Fibroblast of villous mesenchyme (primary cell): ENCODE measurements around the gene CLEC16A. TPM values are rescaled to one million over a fixed set of nuclear protein-coding genes. Genes with fewer than 3 reads are reported as not detected.
A peak's percentile ranks its signal among the peaks of the same experiment; 100 is the strongest.

Source experiments
- DNase-seq: peaks from one replicate; pipeline ENCODE4 v3.0.0-alpha.2; 2010; ENCODE audit warnings: low read depth
- H3K4me3 ChIP-seq: 2 replicates; pipeline ENCODE4 v1.5.1; 2011; ENCODE audit warnings: low read depth, mild to moderate bottlenecking, low read length
- total RNA-seq: library from RNA; depleted of rRNA; stranded (reverse); fragments of >200 nt; gene quantifications from 2 replicates; pipeline ENCODE4 v1.2.3, GENCODE V29; 2012
- TF ChIP-seq, protein P1 (sequence below): IDR thresholded peaks from 2 replicates; pipeline ENCODE4 v1.5.1; 2012; ENCODE audit warnings: low read depth, mild to moderate bottlenecking, low read length; ENCODE audit not compliant: insufficient read depth

Gene CLEC16A
- total RNA-seq, 1 donor = 32.4 TPM

DNA sequence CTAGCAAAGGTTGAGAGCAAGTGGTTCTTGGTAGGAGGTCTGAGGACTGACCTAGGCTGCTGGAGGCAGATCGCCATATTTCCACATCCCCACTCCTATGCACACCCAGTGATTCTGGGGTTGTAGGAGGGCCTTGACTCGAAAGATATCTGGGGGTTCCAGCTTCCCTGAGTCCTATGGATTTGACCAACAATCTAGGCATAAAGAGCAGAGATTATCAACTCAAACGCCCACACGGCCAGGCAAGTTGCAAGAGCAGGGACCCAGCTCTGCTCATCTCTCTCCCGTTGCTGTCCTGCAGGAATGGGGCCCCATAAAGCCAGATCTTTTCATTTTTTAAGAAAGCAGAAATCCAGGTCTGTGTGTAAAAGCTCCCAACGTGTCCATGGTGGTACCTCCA is 217.1 kb downstream of the CLEC16A start:
- H3K4me3 ChIP-seq = no peak overlapping the region
- no peak for DNase-seq
- TF ChIP-seq, protein P1, sequence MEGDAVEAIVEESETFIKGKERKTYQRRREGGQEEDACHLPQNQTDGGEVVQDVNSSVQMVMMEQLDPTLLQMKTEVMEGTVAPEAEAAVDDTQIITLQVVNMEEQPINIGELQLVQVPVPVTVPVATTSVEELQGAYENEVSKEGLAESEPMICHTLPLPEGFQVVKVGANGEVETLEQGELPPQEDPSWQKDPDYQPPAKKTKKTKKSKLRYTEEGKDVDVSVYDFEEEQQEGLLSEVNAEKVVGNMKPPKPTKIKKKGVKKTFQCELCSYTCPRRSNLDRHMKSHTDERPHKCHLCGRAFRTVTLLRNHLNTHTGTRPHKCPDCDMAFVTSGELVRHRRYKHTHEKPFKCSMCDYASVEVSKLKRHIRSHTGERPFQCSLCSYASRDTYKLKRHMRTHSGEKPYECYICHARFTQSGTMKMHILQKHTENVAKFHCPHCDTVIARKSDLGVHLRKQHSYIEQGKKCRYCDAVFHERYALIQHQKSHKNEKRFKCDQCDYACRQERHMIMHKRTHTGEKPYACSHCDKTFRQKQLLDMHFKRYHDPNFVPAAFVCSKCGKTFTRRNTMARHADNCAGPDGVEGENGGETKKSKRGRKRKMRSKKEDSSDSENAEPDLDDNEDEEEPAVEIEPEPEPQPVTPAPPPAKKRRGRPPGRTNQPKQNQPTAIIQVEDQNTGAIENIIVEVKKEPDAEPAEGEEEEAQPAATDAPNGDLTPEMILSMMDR = no peak

DNA sequence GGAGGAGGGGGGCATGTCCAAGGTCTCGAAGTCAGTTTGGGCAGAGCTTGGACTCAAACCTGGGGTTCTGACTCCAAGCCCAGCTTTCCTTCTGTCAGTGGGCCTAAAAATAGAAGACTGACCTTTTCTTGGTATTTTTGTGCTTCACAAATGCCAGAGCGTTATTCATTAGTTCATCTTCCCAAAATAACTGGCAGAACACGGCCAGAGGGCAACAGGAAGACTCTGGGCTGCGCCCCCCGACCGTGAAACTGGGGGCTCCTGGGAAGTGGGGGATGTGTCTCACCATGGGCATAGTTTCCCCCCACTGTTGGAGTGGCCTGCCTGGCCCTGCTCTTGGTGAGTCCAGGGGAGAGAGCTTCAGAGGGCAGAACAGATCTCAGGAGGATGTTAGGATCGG is 217.6 kb downstream of the CLEC16A start:
- TF ChIP-seq, protein P1 = no peak
- DNase-seq = no peak
- H3K4me3 ChIP-seq = no peak overlapping the region

DNA sequence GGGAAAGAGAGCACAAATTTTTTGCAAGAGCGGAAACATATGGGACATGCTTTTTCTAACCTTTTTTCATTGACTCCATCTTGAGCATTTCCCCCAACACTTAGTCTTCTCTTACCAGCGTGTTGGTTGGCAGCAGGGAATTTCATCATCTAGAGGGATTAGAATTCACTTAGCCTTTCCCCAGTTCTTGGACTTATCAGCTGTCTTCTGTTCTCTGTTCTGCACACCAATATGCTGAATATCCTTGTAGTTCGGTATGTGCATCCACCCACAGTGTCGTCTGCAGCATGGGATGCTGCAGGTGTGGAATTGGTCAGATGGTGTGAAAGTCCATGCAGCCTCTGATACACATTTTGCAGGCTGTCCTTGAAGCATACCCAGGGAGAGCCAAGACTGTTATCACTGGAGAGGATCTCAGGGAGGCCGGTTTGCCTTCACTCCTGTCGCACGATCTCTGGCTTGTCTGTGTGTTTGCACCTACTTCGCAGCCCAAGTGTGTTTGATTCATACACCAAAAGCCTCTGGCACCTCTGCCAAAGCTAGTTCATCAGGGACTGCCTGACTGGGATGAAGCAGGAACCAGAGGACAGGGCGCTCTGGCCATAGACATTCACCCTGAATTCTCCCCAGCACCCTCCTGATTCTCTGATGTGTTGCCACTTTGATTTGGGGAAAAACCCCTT is 218.4 kb downstream of the CLEC16A start:
- DNase-seq = peak; percentile 44
- H3K4me3 ChIP-seq = no peak overlapping the region
- TF ChIP-seq, protein P1 = no peak

DNA sequence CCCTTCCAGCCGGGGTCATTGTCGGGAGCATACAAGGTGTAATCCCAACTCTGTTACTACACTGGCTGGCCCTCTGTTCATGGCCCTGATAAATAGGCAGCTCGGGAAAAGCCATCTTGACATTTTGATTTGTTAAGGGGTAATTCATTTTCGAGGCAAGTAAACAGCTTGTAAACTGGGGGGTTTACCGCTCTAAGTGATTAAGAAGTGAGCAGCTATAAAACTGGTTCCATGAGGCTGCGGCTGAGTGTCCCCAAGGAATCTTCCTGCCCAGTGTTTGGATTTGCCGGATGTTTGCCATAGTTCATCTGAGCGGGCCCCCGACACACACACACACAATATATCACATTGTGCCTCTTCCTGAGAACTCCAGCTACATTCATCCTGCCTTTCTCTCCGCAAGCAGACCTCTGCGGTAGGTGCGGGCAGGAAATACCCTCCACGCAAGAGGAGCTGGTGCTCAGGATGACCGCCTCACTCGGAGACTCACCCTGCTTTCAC is 219.4 kb downstream of the CLEC16A start:
- peak; percentile 38 for DNase-seq
- TF ChIP-seq, protein P1 = no peak
- H3K4me3 ChIP-seq = no peak overlapping the region

DNA sequence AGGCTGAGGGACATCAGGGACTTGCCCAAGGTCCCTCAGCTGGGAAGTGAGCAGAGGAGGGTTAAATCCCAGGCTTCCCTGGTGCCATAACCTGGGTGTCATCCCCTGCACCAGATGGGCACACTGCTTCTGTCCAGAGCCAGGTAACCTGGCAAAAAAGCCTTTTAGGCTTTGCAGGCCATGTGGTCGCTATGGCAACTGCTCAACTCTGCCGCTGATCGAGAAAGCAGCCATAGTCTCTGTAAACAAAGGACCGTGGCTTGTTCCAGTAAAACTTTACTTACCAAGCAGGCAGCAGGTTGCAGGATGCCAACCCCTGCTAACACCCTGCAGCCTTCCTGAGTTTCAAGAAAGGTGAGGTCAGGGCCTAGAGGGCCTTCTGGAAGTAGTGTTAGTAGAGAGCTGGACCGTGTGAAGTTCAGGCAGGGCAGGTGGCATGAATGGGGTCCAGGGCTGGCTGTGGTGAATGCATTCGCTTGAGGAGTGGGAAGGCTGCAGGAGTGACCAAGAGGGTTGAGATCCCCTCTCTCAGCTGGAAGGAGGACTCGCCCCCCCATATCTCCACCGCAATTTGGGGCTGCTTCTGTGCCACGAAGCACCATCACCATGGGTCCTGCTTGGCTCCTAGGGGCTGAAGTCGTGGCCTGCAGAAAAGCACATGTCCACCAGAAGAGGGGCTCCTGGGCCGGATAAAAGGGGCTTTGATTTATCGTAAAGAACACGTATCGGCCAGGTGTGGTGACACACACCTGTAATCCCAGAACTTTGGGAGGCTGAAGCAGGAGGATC is 220.3 kb downstream of the CLEC16A start:
- TF ChIP-seq, protein P1 = no peak
- no peak for DNase-seq
- H3K4me3 ChIP-seq = no peak overlapping the region

DNA sequence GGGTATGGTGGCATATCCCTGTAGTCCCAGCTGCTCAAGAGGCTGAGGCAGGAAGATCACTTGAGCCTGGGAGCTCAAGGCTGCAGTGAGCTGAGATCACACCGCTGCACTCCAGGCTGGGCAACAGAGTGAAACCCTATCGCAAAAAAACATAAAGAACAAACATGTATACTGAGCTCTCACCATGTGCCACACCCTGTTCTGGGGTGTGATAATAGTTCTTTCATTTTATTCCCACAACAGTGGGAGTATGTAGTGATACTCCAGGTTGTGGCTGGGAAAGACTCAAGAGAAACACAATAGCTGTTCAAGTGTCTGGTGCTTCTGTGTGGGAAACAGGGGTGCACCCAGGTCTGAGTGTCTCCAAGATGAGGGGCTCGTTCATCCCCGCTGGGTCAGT is 221.0 kb downstream of the CLEC16A start:
- TF ChIP-seq, protein P1 = no peak

More for the DNA sequence above, 221.0 kb downstream of the CLEC16A start:
- no peak for DNase-seq
- no peak overlapping the region for H3K4me3 ChIP-seq
